Effector memory CD4-positive, alpha-beta T cell (primary cell): ENCODE data around the gene TRIM17.

Experiments used
- DNase-seq, 3 donors: peaks; one replicate each; pipeline ENCODE4 v3.0.0-alpha.2; 2020
- H3K27ac ChIP-seq: 2 replicates; pipeline ENCODE4 v1.7.0; 2013; ENCODE audit warnings: mild to moderate bottlenecking, low read length, moderate library complexity; ENCODE audit not compliant: insufficient read depth, poor library complexity, severe bottlenecking
- H3K27me3 ChIP-seq: replicated peaks from 2 replicates; pipeline ENCODE4 v1.7.0; 2013; ENCODE audit warnings: mild to moderate bottlenecking, low read length; ENCODE audit not compliant: insufficient read depth, control insufficient read depth, poor library complexity, severe bottlenecking
- H3K36me3 ChIP-seq: 2 replicates; pipeline ENCODE4 v1.7.0; 2013; ENCODE audit warnings: mild to moderate bottlenecking, low read length, moderate library complexity; ENCODE audit not compliant: control insufficient read depth, insufficient read depth
- H3K4me1 ChIP-seq: 2 replicates; pipeline ENCODE4 v1.7.0; 2013; ENCODE audit warnings: low read length, mild to moderate bottlenecking; ENCODE audit not compliant: control insufficient read depth, insufficient read depth, poor library complexity, severe bottlenecking
- H3K4me3 ChIP-seq: 2 replicates; pipeline ENCODE4 v1.7.0; 2013; ENCODE audit warnings: low read length, low read depth, mild to moderate bottlenecking; ENCODE audit not compliant: insufficient read depth, poor library complexity, severe bottlenecking
- H3K9me3 ChIP-seq: 2 replicates; pipeline ENCODE4 v1.7.0; 2013; ENCODE audit warnings: mild to moderate bottlenecking, low read length, moderate library complexity; ENCODE audit not compliant: control insufficient read depth

TRIM17 gene

GRCh38 chr1:228393811-228394570, 22.7 kb downstream of the TRIM17 start:
- Histone ChIP-seq H3K9me3 (no peaks in the 10 kb centered on the region), H3K27me3 (no peaks in the 10 kb centered on the region), H3K36me3 (peaks cover 44% of the 10 kb centered on the region), H3K4me1 (peaks cover 9% of the 10 kb centered on the region), H3K27ac (no peak overlapping the region), H3K4me3 (no peak overlapping the region)
- DNase-seq, result no peak

GRCh38 chr1:228393268-228393701, 23.4 kb downstream of the TRIM17 start:
- Histone ChIP-seq H3K9me3 (no peaks in the 10 kb centered on the region), H3K27me3 (no peaks in the 10 kb centered on the region), H3K4me3 (no peak overlapping the region), H3K4me1 (peaks cover 9% of the 10 kb centered on the region), H3K36me3 (peaks cover 39% of the 10 kb centered on the region), H3K27ac (no peak overlapping the region)
- no peak for DNase-seq

GRCh38 chr1:228392111-228392936, 24.3 kb downstream of the TRIM17 start:
- Histone ChIP-seq H3K4me3 (no peak overlapping the region), H3K36me3 (peaks cover 34% of the 10 kb centered on the region), H3K27me3 (no peaks in the 10 kb centered on the region), H3K27ac (no peak overlapping the region), H3K4me1 (no peaks in the 10 kb centered on the region), H3K9me3 (no peaks in the 10 kb centered on the region)
- DNase-seq, result no peak

GRCh38 chr1:228391411-228392020, 25.1 kb downstream of the TRIM17 start:
- no peak overlapping the region for H3K4me3 ChIP-seq
- H3K36me3 ChIP-seq, result peaks cover 26% of the 10 kb centered on the region
- no peaks in the 10 kb centered on the region for H3K27me3 ChIP-seq

GRCh38 chr1:228390649-228391048, 26.0 kb downstream of the TRIM17 start:
- H3K27me3 ChIP-seq, result no peaks in the 10 kb centered on the region
- no peak overlapping the region for H3K4me3 ChIP-seq
- no peaks in the 10 kb centered on the region for H3K9me3 ChIP-seq
- H3K27ac ChIP-seq, result no peak overlapping the region
- no peaks in the 10 kb centered on the region for H3K4me1 ChIP-seq
- no peak for DNase-seq
- H3K36me3 ChIP-seq, result peaks cover 18% of the 10 kb centered on the region

More at GRCh38 chr1:228391411-228392020, 25.1 kb downstream of the TRIM17 start:
- H3K9me3 ChIP-seq, result no peaks in the 10 kb centered on the region
- H3K27ac ChIP-seq, result no peak overlapping the region
- H3K4me1 ChIP-seq, result no peaks in the 10 kb centered on the region
- DNase-seq, result no peak

- no peak for DNase-seq
- no peaks in the 10 kb centered on the region for H3K36me3 ChIP-seq
- H3K4me3 ChIP-seq, result no peak overlapping the region
These were observed 29.3 kb downstream of the TRIM17 start for GRCh38 chr1:228387321-228387720.

GRCh38 chr1:228385232-228385631, 31.4 kb downstream of the TRIM17 start:
- no peaks in the 10 kb centered on the region for H3K4me1 ChIP-seq
- DNase-seq, result no peak

More at GRCh38 chr1:228387321-228387720, 29.3 kb downstream of the TRIM17 start:
- Histone ChIP-seq H3K27ac (no peak overlapping the region), H3K9me3 (no peaks in the 10 kb centered on the region), H3K4me1 (no peaks in the 10 kb centered on the region), H3K27me3 (no peaks in the 10 kb centered on the region)

GRCh38 chr1:228383773-228384172, 32.9 kb downstream of the TRIM17 start:
- no peak overlapping the region for H3K4me3 ChIP-seq
- DNase-seq, result no peak
- peaks cover 4% of the 10 kb centered on the region for H3K4me1 ChIP-seq
- H3K36me3 ChIP-seq, result no peaks in the 10 kb centered on the region
- H3K27ac ChIP-seq, result no peak overlapping the region
- no peaks in the 10 kb centered on the region for H3K27me3 ChIP-seq
- H3K9me3 ChIP-seq, result no peaks in the 10 kb centered on the region

More at GRCh38 chr1:228385232-228385631, 31.4 kb downstream of the TRIM17 start:
- Histone ChIP-seq H3K4me3 (no peak overlapping the region), H3K9me3 (no peaks in the 10 kb centered on the region), H3K36me3 (no peaks in the 10 kb centered on the region), H3K27ac (no peak overlapping the region), H3K27me3 (no peaks in the 10 kb centered on the region)

- H3K27ac ChIP-seq, result no peak overlapping the region
- H3K4me3 ChIP-seq, result no peak overlapping the region
- no peaks in the 10 kb centered on the region for H3K36me3 ChIP-seq
- no peaks in the 10 kb centered on the region for H3K9me3 ChIP-seq
- H3K4me1 ChIP-seq, result peaks cover 12% of the 10 kb centered on the region
- no peak for DNase-seq
- no peaks in the 10 kb centered on the region for H3K27me3 ChIP-seq
These were observed 35.3 kb downstream of the TRIM17 start for GRCh38 chr1:228381356-228381755.
